ENCODE measurements around the gene TMEM219.
A peak's percentile ranks its signal among the peaks of the same experiment; 100 is the strongest.

TMEM219 gene

DNA sequence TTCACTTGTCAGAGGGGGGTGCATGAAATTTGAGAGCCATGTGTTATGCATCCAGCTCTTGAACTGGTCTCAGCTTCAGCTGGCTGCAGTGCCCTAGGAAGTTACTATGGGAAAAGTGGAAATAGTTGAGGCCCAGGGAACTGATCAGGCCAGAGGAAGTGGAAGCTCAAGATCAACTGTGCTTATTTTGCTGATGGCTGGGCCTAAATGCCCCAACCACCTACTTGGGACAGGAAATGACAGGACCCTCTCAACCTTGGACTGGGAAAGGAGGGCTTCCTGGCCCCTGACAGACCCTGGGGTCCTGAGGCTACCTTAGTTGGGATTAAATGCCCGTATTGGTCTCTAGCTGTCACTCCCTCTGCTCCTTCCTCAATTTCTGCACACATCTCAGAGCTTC, 10.6 kb downstream of the TMEM219 start:
- no peak overlapping the region for H3K27ac ChIP-seq
- TF ChIP-seq, protein P1, sequence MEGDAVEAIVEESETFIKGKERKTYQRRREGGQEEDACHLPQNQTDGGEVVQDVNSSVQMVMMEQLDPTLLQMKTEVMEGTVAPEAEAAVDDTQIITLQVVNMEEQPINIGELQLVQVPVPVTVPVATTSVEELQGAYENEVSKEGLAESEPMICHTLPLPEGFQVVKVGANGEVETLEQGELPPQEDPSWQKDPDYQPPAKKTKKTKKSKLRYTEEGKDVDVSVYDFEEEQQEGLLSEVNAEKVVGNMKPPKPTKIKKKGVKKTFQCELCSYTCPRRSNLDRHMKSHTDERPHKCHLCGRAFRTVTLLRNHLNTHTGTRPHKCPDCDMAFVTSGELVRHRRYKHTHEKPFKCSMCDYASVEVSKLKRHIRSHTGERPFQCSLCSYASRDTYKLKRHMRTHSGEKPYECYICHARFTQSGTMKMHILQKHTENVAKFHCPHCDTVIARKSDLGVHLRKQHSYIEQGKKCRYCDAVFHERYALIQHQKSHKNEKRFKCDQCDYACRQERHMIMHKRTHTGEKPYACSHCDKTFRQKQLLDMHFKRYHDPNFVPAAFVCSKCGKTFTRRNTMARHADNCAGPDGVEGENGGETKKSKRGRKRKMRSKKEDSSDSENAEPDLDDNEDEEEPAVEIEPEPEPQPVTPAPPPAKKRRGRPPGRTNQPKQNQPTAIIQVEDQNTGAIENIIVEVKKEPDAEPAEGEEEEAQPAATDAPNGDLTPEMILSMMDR (conservative IDR thresholded peaks at IDR 0.05): no peak
- no peak for TF ChIP-seq ZFX (IDR thresholded peaks at IDR 0.05)

DNA sequence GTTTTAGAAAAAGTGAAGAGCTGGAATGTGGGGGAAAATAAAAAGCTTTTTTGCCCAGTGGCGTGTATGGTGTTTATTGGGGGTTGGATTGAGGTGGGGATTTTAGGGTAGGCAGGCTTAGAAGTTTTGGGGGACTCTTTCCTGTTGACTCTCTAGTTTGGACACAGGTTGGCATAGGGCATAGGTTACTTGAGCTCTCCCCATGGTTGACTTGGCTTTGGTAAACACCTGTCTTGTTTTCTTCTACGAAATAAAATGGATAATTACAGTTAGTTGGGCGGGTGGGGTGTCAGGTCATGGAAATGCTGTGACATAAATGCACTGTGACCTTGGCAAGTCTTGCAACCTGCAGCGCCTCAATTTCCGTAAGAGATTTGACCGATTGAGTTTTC, 11.1 kb downstream of the TMEM219 start:
- TF ChIP-seq, protein P1 (conservative IDR thresholded peaks at IDR 0.05): no peak
- no peak for TF ChIP-seq ZFX (IDR thresholded peaks at IDR 0.05)

DNA sequence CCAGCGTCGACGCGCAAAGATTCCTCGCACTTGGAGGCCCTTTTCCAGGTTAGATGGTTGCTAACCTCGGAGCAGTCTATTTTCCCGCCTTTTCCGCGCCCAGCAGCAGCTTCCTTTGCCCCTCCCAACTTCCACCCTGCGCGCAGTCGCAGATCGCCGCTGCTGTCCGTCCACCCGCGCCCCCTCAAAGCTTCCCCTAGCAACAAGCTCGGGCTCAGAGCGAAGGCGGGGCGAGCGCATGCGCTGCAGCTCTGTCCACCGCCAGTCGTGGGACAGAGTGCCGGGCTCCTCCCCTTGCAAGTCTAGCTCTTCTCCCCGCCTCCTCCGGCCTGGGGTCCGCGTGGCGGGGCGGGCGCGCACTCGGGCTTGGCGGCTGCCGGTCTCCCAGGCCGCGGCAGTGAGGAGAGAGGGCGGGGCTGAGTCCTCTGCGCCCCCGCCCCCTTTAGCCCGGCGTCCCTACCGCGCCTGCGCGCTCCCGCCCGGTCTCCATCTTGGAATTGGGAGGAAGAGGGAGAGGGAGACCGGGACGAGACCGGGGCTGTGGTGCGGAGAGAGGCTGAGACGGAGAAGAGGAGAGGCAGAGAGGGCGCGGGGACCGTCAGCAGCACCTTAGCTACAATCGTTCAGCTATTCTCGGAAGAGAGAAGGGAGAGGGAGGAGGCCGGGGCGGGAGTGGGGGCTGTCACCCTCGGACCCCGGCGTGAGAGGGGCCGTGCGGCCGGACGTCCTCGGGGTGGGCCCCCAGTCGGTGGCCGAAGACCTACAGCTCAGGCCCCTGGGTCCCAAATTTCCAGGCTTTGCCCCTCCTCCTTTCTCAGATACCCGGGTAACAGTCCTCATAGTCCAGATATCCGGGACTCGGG, 11.7 kb downstream of the TMEM219 start, which contains the start of gene TAOK2:
Gene TAOK2 (plus strand): TSS at position 485 of the 863 bp plus-strand sequence. CDS start 3,905 bp downstream, outside the sequence.
- H3K27ac ChIP-seq: peak within 1 kb of the TSS; percentile 89
- no peak for TF ChIP-seq ZFX (IDR thresholded peaks at IDR 0.05)
- TF ChIP-seq, protein P1 (conservative IDR thresholded peaks at IDR 0.05): no peak

More for the DNA sequence above, 11.1 kb downstream of the TMEM219 start:
- peak overlapping the region; percentile 89 for H3K27ac ChIP-seq

GRCh38 chr16:29974291-29975133, 12.6 kb downstream of the TMEM219 start:
- TF ChIP-seq, protein P1 (conservative IDR thresholded peaks at IDR 0.05): no peak
- no peak for TF ChIP-seq ZFX (IDR thresholded peaks at IDR 0.05)

DNA sequence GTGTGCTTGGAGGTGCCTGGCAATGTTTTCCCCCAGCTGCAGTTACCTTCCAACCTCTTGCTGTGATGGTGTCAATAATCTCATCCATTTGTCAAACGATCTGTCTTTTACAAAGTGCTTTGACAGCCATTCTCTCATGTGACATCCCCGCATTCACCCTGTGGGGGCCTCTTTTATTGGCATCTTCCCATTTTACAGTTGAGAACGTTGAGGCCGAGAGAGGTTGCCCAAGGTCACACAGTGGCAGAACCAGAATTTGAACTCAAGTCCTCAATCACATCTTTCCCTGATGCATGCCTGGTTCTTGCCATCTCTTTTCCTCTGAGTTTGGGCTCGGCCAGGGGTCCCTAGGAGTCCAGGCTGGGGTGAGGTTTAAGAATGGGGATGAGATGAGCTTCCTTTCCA, 13.3 kb downstream of the TMEM219 start:
- TF ChIP-seq, protein P1 (conservative IDR thresholded peaks at IDR 0.05): no peak
- no peak for TF ChIP-seq ZFX (IDR thresholded peaks at IDR 0.05)
- peak overlapping the region; percentile 89 for H3K27ac ChIP-seq

More at GRCh38 chr16:29974291-29975133, 12.6 kb downstream of the TMEM219 start:
- H3K27ac ChIP-seq: peak overlapping the region; percentile 89

DNA sequence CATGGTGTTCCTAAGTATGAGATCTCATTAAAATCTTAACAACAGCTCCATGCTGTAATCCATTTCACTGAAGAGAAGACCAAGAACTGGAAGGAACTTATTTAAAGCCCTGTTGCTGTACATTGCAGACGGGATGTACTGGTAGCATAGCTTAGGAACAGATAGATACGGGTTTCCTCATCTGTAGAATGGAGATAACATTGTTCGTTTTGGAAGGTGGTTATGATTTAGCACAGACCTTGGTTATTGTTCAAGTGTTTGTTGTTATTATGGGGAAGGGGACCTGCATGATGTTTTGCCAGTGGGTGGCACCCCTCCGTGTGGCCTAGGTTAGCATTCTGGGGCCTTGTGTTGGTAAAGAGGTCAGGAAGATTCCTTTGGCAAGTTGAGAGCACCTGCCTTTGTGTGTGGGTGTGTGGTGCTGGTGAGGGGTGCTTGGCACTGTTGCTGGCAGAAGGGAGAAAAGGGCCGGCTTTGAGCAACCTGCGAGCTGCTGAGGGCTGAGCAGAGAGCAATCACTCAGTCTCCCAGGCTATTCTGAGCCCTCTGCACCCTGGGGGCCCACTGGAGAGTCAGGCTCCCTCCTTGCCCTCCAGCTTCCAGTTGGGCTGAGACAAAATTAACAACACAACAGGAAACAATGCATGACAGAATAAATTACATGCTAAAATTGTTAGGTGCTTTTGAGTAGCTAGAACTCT, 14.1 kb downstream of the TMEM219 start:
- TF ChIP-seq, protein P1 (conservative IDR thresholded peaks at IDR 0.05): no peak
- no peak for TF ChIP-seq ZFX (IDR thresholded peaks at IDR 0.05)

More for the DNA sequence above, 14.1 kb downstream of the TMEM219 start:
- no peak overlapping the region; the same call in 1 of the 2 replicates for H3K27ac ChIP-seq
